K562 (cell line): ENCODE measurements around the gene ATCAY. TPM values are rescaled to one million over a fixed set of nuclear protein-coding genes. Genes with fewer than 3 reads are reported as not detected.

Experiments used
- C11orf30 ChIP-seq: fragments of 450-650 bp; IDR thresholded peaks from 2 replicates; pipeline ENCODE4 v1.6.1; 2016; ENCODE audit warnings: low read depth, mild to moderate bottlenecking
- CTBP1 ChIP-seq: fragments of 450-650 bp; IDR thresholded peaks from 2 replicates; pipeline ENCODE4 v1.6.1; 2016; ENCODE audit warnings: borderline replicate concordance
- E2F3 ChIP-seq: fragments of 250-450 bp; sonication (Bioruptor Pico); IDR thresholded peaks from 2 replicates; pipeline ENCODE4 v1.4.0; 2020; ENCODE audit warnings: mild to moderate bottlenecking
- GABPB2 ChIP-seq: fragments of 250-450 bp; sonication (Bioruptor Pico); conservative IDR thresholded peaks from 2 replicates; pipeline ENCODE4 v1.5.1; 2021; ENCODE audit warnings: mild to moderate bottlenecking
- HMG20A ChIP-seq: fragments of 450-650 bp; formaldehyde crosslinking; conservative IDR thresholded peaks from 2 replicates; pipeline ENCODE4 v1.4.0; 2020; ENCODE audit warnings: mild to moderate bottlenecking, mixed read lengths
- NCOA2 ChIP-seq, 2 experiments: fragments of 450-650 bp; IDR thresholded peaks; 2 replicates each; pipeline ENCODE4 v1.6.1; 2018; ENCODE audit warnings: mild to moderate bottlenecking in 2 of 2, moderate library complexity in 1 of 2; ENCODE audit not compliant: partially characterized antibody in 2 of 2
- RBM22 ChIP-seq: fragments of 200-400 bp; formaldehyde crosslinking; IDR thresholded peaks from 2 replicates; pipeline ENCODE4 v1.6.1; 2018; ENCODE audit warnings: low read length, low read depth; ENCODE audit not compliant: poor library complexity, severe bottlenecking
- REST ChIP-seq, 2 experiments: fragments of 450-650 bp; formaldehyde crosslinking in 1 of 2; IDR thresholded peaks; 2 replicates each; pipeline versions ENCODE4 v1.4.0 to v1.6.1; 2014 to 2020; ENCODE audit warnings: mild to moderate bottlenecking in 2 of 2, borderline replicate concordance in 1 of 2, low read depth in 1 of 2
- RFX5 ChIP-seq: IDR thresholded peaks from 2 replicates; pipeline ENCODE4 v1.6.1; 2011; ENCODE audit warnings: low read depth, mild to moderate bottlenecking, improper control_type of control experiment, low read length
- RFX7 ChIP-seq: fragments of 250-450 bp; sonication (Bioruptor Pico); IDR thresholded peaks from 2 replicates; pipeline ENCODE4 v1.5.1; 2021; ENCODE audit warnings: mild to moderate bottlenecking
- RUNX1 ChIP-seq: sonication (generic); IDR thresholded peaks from 2 replicates; pipeline ENCODE4 v1.6.1; 2016; ENCODE audit warnings: antibody characterized with exemption, low read depth
- ZNF316 ChIP-seq: fragments of 450-650 bp; IDR thresholded peaks from 2 replicates; pipeline ENCODE4 v1.6.1; 2016
- ZNF695 ChIP-seq: fragments of 450-650 bp; formaldehyde crosslinking; IDR thresholded peaks from 2 replicates; pipeline ENCODE4 v1.4.0; 2020; ENCODE audit warnings: mild to moderate bottlenecking, moderate library complexity
- ZNF699 ChIP-seq: fragments of 250-450 bp; sonication (Bioruptor Pico); IDR thresholded peaks from 2 replicates; pipeline ENCODE4 v1.8.0; 2021; ENCODE audit warnings: mild to moderate bottlenecking, moderate library complexity; ENCODE audit not compliant: insufficient replicate concordance
- ZNF766 ChIP-seq: fragments of 200-800 bp; sonication (Bioruptor generic); conservative IDR thresholded peaks from 2 replicates; pipeline ENCODE4 v1.6.1; 2016; ENCODE audit warnings: missing genetic modification characterization, missing compliant biosample characterization
- polyA plus RNA-seq, 8 experiments: library from polyadenylated mRNA; depleted of rRNA in 4 of 8; stranded (reverse) in 5 of 8; unstranded in 3 of 8; fragments of >200 nt; fragmentation: Nextera tagmentation in 2 of 8; fragmentation: Illumina TruSeq in 1 of 8; extraction: Ambion mirVana in 2 of 8; extraction: Trizol in 1 of 8; gene quantifications; 2 replicates each; pipeline versions ENCODE4 v1.2.1 to v1.2.3, GENCODE V29; 2011 to 2014; ENCODE audit warnings: inconsistent platforms in 1 of 8, missing spikeins in 1 of 8
- total RNA-seq, 7 experiments: library from RNA; depleted of rRNA in 6 of 7; stranded (reverse); fragments of >200 nt in 6 of 7; fragmentation: Illumina TruSeq in 2 of 7; extraction: Trizol in 2 of 7; gene quantifications; 2 replicates each; pipeline versions ENCODE4 v1.2.1 to v1.2.3, GENCODE V29; 2011 to 2021; ENCODE audit warnings: low replicate concordance in 1 of 7

ATCAY gene
- total and polyA plus RNA-seq, 9 of the 15 experiments (the other 6 are each of a cell fraction or from before 2014, with no cell fraction given): not detected

DNA sequence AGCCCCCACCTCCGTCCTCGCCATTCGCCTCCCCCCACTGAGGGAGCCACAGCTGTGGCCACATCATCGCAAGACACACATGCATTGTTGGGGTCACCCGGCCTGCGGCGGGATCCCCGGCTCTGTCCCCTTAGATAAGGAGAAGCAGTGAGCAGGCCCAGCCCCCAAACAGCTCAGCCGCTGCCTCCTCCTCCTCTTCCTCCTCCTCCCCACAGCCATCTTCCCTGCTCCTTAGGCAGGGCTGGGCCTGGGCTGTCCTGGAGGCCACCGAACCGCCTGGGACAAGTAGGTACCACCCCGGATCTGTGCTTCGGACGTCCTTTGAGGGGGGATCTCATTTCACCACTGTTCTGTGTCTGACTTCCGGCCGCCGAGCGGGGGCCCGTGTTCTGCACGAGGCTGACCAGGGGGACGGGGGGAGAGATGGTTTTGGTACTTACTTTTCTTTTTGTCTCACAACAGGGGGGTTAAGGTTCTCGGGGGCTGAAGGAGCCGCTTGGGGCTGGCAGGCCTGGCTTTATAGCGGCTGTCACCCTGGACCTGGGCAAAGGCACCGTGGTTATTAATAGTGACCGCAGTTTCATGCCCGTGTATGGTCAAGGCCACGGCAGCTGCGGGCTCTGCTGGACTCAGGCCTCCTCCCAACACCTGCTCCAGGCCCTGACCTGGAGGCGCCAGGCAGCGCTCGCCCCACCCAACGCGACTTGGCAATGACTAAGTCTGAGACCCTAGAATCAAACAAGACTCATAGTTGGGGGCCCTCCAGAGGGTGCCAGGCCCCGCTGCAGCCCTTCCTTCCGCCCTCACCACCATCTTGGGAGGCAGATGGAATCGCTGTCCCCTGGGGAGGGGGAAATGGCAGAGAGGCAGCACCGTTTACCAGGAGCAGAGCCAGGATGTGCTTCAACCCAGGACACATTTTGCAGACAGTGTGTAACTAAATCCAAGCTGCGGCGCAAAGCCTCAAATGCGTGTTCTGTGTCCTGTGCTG lies 70.7 kb downstream of the ATCAY start (continued):
- TF ChIP-seq REST (IDR thresholded peaks at IDR 0.05; ENCODE audit: borderline replicate concordance): no peak
- no peak for TF ChIP-seq REST (CRISPR knock-in tag; IDR thresholded peaks at IDR 0.05; ENCODE audit: low read depth)
- no peak for TF ChIP-seq ZNF695 (CRISPR knock-in tag)
- peak; percentile 67; the same call in 1 of the 2 replicates for TF ChIP-seq RUNX1
- TF ChIP-seq ZNF699 (CRISPR knock-in tag): no peak
- no peak for TF ChIP-seq RFX5
- no peak for TF ChIP-seq ZNF766 (CRISPR knock-in tag)
- TF ChIP-seq GABPB2 (CRISPR knock-in tag): no peak
- TF ChIP-seq RFX7 (CRISPR knock-in tag): no peak
- TF ChIP-seq ZNF316: no peak
- no peak for TF ChIP-seq NCOA2 (IDR thresholded peaks at IDR 0.05; ENCODE audit: partially characterized antibody in 2 of 2)
- TF ChIP-seq C11orf30: no peak
- TF ChIP-seq CTBP1: no peak
- TF ChIP-seq RBM22: no peak
- no peak for TF ChIP-seq E2F3
- TF ChIP-seq HMG20A: no peak
